COLO668 (cell line): ENCODE data around the gene FSD2.
A peak's percentile ranks its signal among the peaks of the same experiment; 100 is the strongest.
"Not testable (repeated sequence)": the region's sequence is repeated elsewhere in the genome, so short reads cannot be mapped to it uniquely, and the experiment has no call there.

Experiments
- DNase-seq: peaks from one replicate; lab custom pipeline; 2025; ENCODE audit not compliant: unreplicated experiment; lab: John Stamatoyannopoulos, UW

The FSD2 gene

DNA sequence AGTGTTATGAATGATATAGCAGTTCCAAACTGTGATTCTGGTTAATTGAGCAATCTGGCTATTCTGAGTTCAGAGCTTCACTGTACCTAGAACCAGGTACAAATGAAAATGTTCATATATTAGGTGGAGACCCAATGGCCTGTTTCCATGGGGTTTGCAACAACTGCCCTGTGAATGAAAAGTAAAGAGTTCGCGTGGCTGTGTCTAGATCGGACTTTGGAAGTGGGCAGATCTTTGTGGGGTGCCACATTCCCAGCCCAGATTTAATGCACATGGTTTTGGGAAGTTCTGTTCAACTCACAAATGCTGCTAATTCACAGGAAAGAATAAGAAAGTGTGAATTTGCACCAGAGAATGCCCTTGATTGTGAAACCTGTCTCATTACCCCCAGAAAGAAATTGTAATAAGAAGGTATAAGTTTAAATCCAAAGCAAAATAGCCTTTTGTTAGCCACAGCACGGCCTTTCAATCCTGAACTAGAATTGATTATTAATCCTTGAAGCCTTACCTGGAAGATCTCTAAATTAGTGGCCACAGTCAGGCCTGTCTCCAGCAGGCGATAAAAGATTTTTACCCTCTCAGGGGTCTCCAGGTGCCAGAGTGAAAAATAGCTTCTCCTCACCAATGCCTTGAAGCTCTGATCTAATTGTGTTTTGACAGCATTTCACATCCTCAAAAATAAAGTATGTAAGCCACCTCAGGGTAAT, 26.2 kb upstream of the FSD2 start:
- DNase-seq: no peak

- no peak for DNase-seq
Observed at GRCh38 chr15:82830427-82831173, 24.7 kb upstream of the FSD2 start.

GRCh38 chr15:82829234-82829633, 23.4 kb upstream of the FSD2 start:
- no peak for DNase-seq

DNA sequence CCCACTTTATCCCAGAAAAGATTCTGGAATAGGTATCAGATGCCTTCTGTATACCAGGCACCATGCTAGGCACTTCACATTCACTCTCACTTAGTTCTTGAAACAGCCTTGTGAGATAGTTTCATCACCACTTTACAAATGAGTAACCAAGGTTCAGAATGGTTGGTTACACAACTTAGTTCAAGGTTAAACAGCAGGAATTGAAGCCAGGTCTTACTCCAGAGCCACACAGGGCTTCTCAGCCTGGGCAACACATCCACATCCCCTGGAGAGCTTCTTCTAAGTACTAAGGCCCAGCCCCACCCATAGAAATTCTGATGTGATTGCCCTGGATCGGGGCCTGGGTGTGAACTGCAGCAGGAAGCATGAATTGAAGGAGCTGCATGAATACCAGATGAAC, 22.2 kb upstream of the FSD2 start:
- no peak for DNase-seq

DNA sequence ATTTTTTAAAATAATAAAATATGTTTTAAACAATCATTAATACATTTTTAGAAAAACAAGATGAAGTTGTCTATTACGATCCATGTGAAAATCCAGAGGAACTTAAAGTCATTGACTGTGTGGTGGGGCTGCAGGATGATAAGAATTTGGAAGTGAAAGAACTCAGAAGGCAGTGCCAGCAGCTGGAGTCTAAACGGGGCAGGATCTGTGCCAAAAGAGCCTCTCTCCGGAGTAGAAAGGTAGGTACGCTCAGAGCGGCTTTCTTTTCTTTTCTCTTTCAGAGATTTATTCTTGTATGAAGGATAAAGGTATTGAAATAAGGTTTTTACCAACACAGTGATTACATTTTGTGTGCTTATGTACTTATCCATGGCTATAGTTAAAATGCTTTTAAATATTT, 17.2 kb upstream of the FSD2 start:
- DNase-seq: no peak

- DNase-seq: not testable (repeated sequence)
Observed at GRCh38 chr15:82821851-82822250, 16.0 kb upstream of the FSD2 start.

- DNase-seq: not testable (repeated sequence)
Observed at GRCh38 chr15:82821396-82821795, 15.5 kb upstream of the FSD2 start.

DNA sequence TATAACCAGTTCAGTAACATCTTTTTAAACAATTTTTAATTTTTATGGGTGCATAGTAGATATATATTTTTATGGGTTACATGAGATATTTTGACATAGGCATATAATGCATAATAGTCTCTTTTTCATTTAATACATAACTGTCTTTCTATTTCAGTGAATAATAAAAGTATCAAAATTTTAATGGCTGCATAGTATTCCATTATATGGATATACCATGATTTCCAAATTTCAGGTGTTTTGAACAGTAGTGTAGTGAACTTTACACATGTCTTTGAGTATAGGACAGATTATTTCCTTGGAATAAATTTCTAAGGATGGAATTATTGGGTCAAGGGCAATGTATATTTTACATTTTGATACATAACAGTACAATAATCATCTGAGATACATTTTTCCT, 14.3 kb upstream of the FSD2 start:
- DNase-seq: no peak

DNA sequence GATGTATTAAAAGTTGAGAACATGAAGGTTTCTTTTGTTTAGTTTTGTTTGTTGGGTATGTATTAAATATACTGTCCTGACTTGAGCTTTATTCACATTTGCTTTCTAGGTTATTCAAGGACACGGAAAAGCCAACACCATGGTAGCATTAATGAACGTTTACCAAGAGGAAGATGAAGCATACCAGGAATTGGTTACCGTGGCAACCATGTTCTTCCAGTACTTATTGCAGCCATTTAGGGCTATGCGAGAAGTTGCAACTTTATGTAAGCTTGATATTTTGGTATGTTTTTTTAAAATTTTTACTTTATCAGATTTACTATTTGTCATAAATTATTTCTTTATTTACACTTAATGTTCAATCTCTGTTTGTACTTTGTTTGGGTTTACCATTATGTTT, 7.1 kb upstream of the FSD2 start:
- DNase-seq: no peak

- no peak for DNase-seq
Observed at GRCh38 chr15:82810890-82811426, 5.1 kb upstream of the FSD2 start.

- peak; percentile 81 for DNase-seq
Observed at GRCh38 chr15:82810061-82810889, 4.4 kb upstream of the FSD2 start.

DNA sequence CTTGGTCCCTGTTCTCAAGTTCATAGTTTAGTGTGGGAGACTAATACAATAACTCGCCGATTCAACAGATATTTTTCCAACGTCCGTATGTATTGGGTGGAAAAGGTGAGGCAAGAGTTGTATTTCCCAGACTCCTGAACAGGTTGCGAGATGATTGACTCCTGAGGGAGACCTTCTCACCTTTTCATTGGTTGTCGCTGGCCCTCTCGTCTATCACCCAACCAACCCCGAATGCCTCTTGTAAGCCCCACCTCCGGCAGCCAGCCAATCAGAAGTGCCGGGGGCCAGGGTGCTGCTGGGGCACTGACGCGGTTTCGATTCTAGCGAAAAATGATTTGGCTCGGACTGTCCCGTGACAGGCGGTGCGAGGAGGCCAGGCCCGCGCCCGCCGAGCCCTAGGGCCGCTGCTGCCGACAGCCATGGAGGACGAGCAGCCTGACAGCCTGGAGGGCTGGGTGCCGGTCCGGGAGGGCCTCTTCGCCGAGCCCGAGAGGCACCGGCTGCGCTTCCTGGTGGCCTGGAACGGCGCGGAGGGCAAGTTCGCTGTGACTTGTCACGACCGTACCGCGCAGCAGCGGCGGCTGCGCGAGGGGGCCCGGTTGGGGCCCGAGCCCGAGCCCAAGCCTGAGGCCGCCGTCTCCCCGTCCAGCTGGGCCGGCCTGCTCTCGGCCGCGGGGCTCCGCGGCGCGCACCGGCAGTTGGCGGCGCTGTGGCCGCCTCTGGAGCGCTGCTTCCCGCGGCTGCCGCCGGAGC, 3.6 kb upstream of the FSD2 start, which contains the start of gene WHAMM:
WHAMM (plus strand) TSS at position 321 of the 753 bp plus-strand sequence; CDS start at position 420, 99 bp downstream.
- DNase-seq: peak; percentile 93

GRCh38 chr15:82808634-82809041, 2.8 kb upstream of the FSD2 start:
- no peak for DNase-seq

- no peak for DNase-seq
Observed at GRCh38 chr15:82807920-82808633, 2.2 kb upstream of the FSD2 start.

- DNase-seq: no peak
Observed at GRCh38 chr15:82804575-82804949, 1.3 kb downstream of the FSD2 start.

DNA sequence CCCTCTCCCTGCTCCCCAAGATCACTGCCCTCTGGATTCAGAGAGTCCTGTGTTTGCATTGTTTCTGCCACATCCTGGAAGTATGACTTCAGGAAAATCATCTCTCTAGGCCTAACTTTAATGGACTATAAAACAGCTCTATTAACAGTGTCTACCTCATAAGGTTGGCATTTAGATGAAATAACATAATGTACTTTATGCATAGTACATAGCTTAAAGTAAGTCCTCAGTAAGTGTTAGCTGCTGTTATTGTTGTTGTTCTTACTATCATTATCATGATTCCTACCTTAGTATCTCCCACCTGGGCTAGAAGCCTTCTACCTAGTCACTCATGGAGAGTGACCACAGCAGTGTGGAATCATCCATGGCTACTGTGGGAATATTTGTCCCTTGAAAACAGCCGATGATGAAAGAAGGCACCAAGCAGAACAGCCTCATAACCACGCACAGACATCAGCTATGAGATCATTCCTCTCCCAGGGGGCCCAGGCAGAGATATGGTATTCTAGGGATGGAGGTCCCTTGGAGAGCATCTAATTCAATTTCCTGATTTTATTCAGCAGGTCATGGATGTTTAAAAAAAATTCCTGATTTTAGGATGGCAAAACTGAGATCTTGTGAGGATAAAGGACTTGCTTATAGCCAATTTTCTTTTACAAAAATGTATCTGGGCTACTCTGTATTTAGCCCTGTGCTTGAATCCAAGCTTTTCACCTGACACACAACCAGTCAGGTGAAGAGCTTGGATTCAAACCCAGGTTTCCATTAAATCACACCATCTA, 1.9 kb downstream of the FSD2 start:
- no peak for DNase-seq

DNA sequence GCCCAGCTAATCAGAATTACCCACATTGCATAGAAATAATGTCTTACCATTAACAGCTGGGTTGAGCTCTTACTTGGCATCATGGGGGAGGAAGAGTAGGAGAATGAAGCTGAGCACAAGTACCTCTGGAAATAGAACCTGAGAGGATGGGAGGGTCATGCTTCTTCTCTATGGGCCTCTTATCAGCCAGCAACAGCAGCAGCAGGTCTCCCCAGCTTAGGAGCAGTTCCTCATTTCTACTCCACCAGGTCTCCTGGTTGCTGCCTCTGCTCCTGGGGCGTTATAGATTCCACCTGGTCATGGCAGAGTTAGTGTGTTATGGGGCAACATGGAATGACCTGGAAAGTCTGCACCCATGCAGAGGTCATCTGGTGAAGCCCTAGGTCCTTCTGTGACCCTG, 3.4 kb downstream of the FSD2 start:
- no peak for DNase-seq

DNA sequence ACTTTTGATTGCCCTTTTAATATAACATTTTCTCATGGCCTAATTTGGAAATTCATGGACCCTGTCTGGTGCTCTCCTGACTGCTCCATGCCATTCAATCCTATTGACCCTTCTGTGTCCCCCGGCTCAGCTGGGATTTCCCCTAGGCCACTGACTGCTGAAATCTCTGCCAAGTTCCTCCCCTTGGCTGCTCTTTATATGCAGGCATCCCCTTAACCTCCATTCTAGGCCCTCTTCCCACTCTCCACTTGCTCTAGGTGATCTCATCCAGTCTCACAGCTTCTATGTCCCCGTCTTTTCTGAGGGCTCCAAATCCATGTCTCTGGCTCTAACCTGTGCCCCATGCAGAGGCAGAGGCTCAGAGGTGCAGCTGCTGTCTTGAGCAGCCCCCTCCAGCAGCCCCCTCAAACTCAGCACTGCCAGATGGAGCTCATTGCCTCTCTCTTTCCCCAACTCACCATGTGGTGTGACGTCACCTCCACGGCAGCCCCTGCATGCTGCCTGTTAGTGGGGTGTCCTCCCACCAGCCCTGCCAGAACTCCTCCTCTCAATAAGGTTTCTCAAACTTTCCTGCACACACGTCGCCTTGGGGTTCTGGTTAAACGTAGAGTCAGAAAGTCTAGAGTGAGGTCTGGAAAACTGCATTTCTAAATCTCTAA, 6.6 kb downstream of the FSD2 start:
- no peak for DNase-seq
